ENCODE data around the gene VTCN1. TPM values are rescaled to one million over a fixed set of nuclear protein-coding genes. Genes with fewer than 3 reads are reported as not detected.

VTCN1 gene
- total and polyA plus RNA-seq, 2 of the 8 experiments (the other 6 are each of a cell fraction or from before 2014, with no cell fraction given), result 0.32 TPM; not detected in 1

- TF ChIP-seq YY1 (IDR thresholded peaks at IDR 0.05; ENCODE audit: low read depth, low read length) (no peak), SRF (IDR thresholded peaks at IDR 0.05; ENCODE audit: low read depth, low read length) (no peak), TCF12 (IDR thresholded peaks at IDR 0.05; ENCODE audit: low read depth, low read length) (no peak), SAP30 (IDR thresholded peaks at IDR 0.05; ENCODE audit: insufficient read depth, insufficient replicate concordance, low read length) (no peak), CTCF (IDR thresholded peaks at IDR 0.05; ENCODE audit: control extremely low read depth in 1 of 3, insufficient read depth in 1 of 3, low read depth in 1 of 3, low read length in 3 of 3) (no peak), JUND (IDR thresholded peaks at IDR 0.05; ENCODE audit: low read length) (no peak)
Measured at GRCh38 chr1:117180147-117180967, 30.4 kb downstream of the VTCN1 start (continued).

Data from H1 (cell line).